ENCODE data around the gene GLRA3.

- TF ChIP-seq CTCF (conservative IDR thresholded peaks at IDR 0.05) (no peak), ZFX (IDR thresholded peaks at IDR 0.05) (no peak)
These were observed 89.5 kb downstream of the GLRA3 start for GRCh38 chr4:174739576-174739975.
